IMR-90 (cell line): ENCODE measurements around the gene FAM118A. TPM values are rescaled to one million over a fixed set of nuclear protein-coding genes. Genes with fewer than 3 reads are reported as not detected.

Source experiments
- ATAC-seq: fragments of 200-7000 bp; cut with Tn5 transposase; 2 replicates; pipeline ENCODE4 v1.9.1; 2020; ENCODE audit warnings: low read depth, mild to moderate bottlenecking, moderate library complexity
- BruUV-seq: library from RNA; stranded (reverse); fragments of 400-500 nt; replicated peaks from 2 replicates; lab custom pipeline; 2021; lab: Mats Ljungman, UMichigan
- CTCF ChIA-PET: fragments of 300-600 bp; formaldehyde crosslinking; extraction: SDS; loops from one replicate; lab custom pipeline; 2021; ENCODE audit warnings: antibody characterized with exemption; lab: Yijun Ruan, JAX
- POLR2A ChIA-PET: fragments of 300-600 bp; sonication (Branson Sonifier 250); formaldehyde crosslinking; loops from one replicate; lab custom pipeline; 2022; ENCODE audit warnings: antibody characterized with exemption; ENCODE audit not compliant: unreplicated experiment; lab: Charles Lee
- DNase-seq: peaks from one replicate; pipeline ENCODE4 v3.0.0; 2013
- H2AFZ ChIP-seq: replicated peaks from 2 replicates; pipeline ENCODE3; 2013; ENCODE audit warnings: low read length, mild to moderate bottlenecking; ENCODE audit not compliant: poor library complexity
- H2AK5ac ChIP-seq: 2 replicates; pipeline ENCODE4 v1.6.1; 2013; ENCODE audit warnings: low read depth, low read length, inconsistent platforms
- H2AK9ac ChIP-seq: replicated peaks from 2 replicates; pipeline ENCODE3; 2013; ENCODE audit warnings: mild to moderate bottlenecking, low read depth, low read length, moderate library complexity; ENCODE audit not compliant: poor library complexity
- H2BK120ac ChIP-seq: 2 replicates; pipeline ENCODE4 v1.6.1; 2013; ENCODE audit warnings: low read depth, low read length, inconsistent platforms
- H2BK15ac ChIP-seq: 3 replicates; pipeline ENCODE4 v1.6.1; 2013; ENCODE audit warnings: low read depth, low read length, inconsistent platforms
- H2BK20ac ChIP-seq: 2 replicates; pipeline ENCODE4 v1.6.1; 2013; ENCODE audit warnings: low read depth, mild to moderate bottlenecking, inconsistent platforms, low read length, moderate library complexity
- H2BK5ac ChIP-seq: 2 replicates; pipeline ENCODE4 v1.6.1; 2013; ENCODE audit warnings: mild to moderate bottlenecking, low read depth, low read length, inconsistent platforms; ENCODE audit not compliant: poor library complexity, severe bottlenecking
- H3K14ac ChIP-seq: replicated peaks from 2 replicates; pipeline ENCODE4 v1.6.1; 2013; ENCODE audit warnings: low read depth, low read length, inconsistent platforms
- H3K18ac ChIP-seq: 2 replicates; pipeline ENCODE4 v1.6.1; 2013; ENCODE audit warnings: low read depth, low read length, control low read depth
- H3K23ac ChIP-seq: 2 replicates; pipeline ENCODE4 v1.6.1; 2013; ENCODE audit warnings: low read depth, low read length, inconsistent platforms
- H3K27ac ChIP-seq: 2 replicates; pipeline ENCODE4 v1.5.1; 2013; ENCODE audit warnings: mild to moderate bottlenecking, control low read depth, low read length; ENCODE audit not compliant: insufficient read depth
- H3K27me3 ChIP-seq: 2 replicates; pipeline ENCODE4 v1.6.1; 2013; ENCODE audit warnings: low read length; ENCODE audit not compliant: control insufficient read depth, insufficient read depth
- H3K36me3 ChIP-seq: 2 replicates; pipeline ENCODE4 v1.6.1; 2013; ENCODE audit warnings: low read length, mixed read lengths; ENCODE audit not compliant: control insufficient read depth, insufficient read depth
- H3K4ac ChIP-seq: 2 replicates; pipeline ENCODE4 v1.6.1; 2013; ENCODE audit warnings: low read depth, low read length, inconsistent platforms
- H3K4me1 ChIP-seq: 2 replicates; pipeline ENCODE4 v1.6.1; 2013; ENCODE audit warnings: low read length, mixed read lengths; ENCODE audit not compliant: control insufficient read depth, insufficient read depth
- H3K4me2 ChIP-seq: 2 replicates; pipeline ENCODE4 v1.6.1; 2013; ENCODE audit warnings: low read depth, mild to moderate bottlenecking, control low read depth, low read length, moderate library complexity
- H3K4me3 ChIP-seq: 2 replicates; pipeline ENCODE4 v1.5.1; 2013; ENCODE audit warnings: low read depth, mild to moderate bottlenecking, control low read depth, low read length, moderate library complexity; ENCODE audit not compliant: insufficient read depth
- H3K56ac ChIP-seq: 2 replicates; pipeline ENCODE4 v1.6.1; 2013; ENCODE audit warnings: low read length, inconsistent platforms; ENCODE audit not compliant: insufficient read depth; ENCODE audit errors: extremely low read depth
- H3K79me1 ChIP-seq, 2 experiments: 2 replicates each; pipeline ENCODE4 v1.6.1; 2013; ENCODE audit warnings: low read length in 2 of 2, inconsistent platforms in 1 of 2, low read depth in 1 of 2
- H3K9ac ChIP-seq: 2 replicates; pipeline ENCODE4 v1.6.1; 2013; ENCODE audit warnings: low read depth, low read length, control low read depth
- H3K9me1 ChIP-seq: 2 replicates; pipeline ENCODE4 v1.6.1; 2013; ENCODE audit warnings: low read length, inconsistent platforms; ENCODE audit not compliant: insufficient read depth
- H3K9me3 ChIP-seq: 2 replicates; pipeline ENCODE4 v1.6.1; 2013; ENCODE audit warnings: low read length; ENCODE audit not compliant: control insufficient read depth, insufficient read depth
- H4K20me1 ChIP-seq: 2 replicates; pipeline ENCODE4 v1.6.1; 2013; ENCODE audit warnings: low read length, inconsistent platforms; ENCODE audit not compliant: insufficient read depth
- H4K5ac ChIP-seq: 2 replicates; pipeline ENCODE4 v1.6.1; 2013; ENCODE audit warnings: mild to moderate bottlenecking, low read depth, low read length, control low read depth
- H4K8ac ChIP-seq, 2 experiments: 2 replicates each; pipeline ENCODE4 v1.6.1; 2013; ENCODE audit warnings: low read depth in 2 of 2, low read length in 2 of 2, control low read depth in 1 of 2, inconsistent platforms in 1 of 2
- H4K91ac ChIP-seq: 2 replicates; pipeline ENCODE4 v1.6.1; 2013; ENCODE audit warnings: low read depth, low read length, inconsistent platforms; ENCODE audit not compliant: insufficient read depth
- BHLHE40 ChIP-seq: fragments of 150-350 bp; IDR thresholded peaks from 2 replicates; pipeline ENCODE4 v1.6.1; 2016; ENCODE audit warnings: mild to moderate bottlenecking, low read depth, low read length
- CEBPB ChIP-seq: IDR thresholded peaks from 2 replicates; pipeline ENCODE4 v1.6.1; 2012; ENCODE audit warnings: low read depth, low read length, improper control_type of control experiment
- CHD1 ChIP-seq: IDR thresholded peaks from 2 replicates; pipeline ENCODE4 v1.6.1; 2012; ENCODE audit warnings: low read depth, low read length, improper control_type of control experiment
- FOS ChIP-seq: fragments of 150-350 bp; IDR thresholded peaks from 2 replicates; pipeline ENCODE4 v1.6.1; 2016; ENCODE audit warnings: low read depth, low read length
- MAFK ChIP-seq: IDR thresholded peaks from 2 replicates; pipeline ENCODE4 v1.6.1; 2012; ENCODE audit warnings: low read depth, low read length, improper control_type of control experiment
- MAZ ChIP-seq: IDR thresholded peaks from 2 replicates; pipeline ENCODE4 v1.6.1; 2012; ENCODE audit warnings: low read depth, mild to moderate bottlenecking, low read length, improper control_type of control experiment, moderate library complexity, borderline replicate concordance
- MXI1 ChIP-seq: IDR thresholded peaks from 2 replicates; pipeline ENCODE4 v1.6.1; 2012; ENCODE audit warnings: low read depth, mild to moderate bottlenecking, low read length, moderate library complexity, borderline replicate concordance
- NFE2L2 ChIP-seq: fragments of 150-350 bp; IDR thresholded peaks from 2 replicates; pipeline ENCODE4 v1.6.1; 2016; ENCODE audit warnings: low read depth, mild to moderate bottlenecking, low read length
- POLR2A ChIP-seq: IDR thresholded peaks from 2 replicates; pipeline ENCODE4 v1.6.1; 2012; ENCODE audit warnings: mild to moderate bottlenecking, low read depth, low read length
- RFX5 ChIP-seq: IDR thresholded peaks from 2 replicates; pipeline ENCODE4 v1.8.0; 2012; ENCODE audit warnings: low read depth, mild to moderate bottlenecking, low read length, moderate library complexity
- SMC3 ChIP-seq: fragments of 150-350 bp; IDR thresholded peaks from 2 replicates; pipeline ENCODE4 v1.6.1; 2016; ENCODE audit warnings: low read depth, mild to moderate bottlenecking, antibody characterized with exemption, low read length, moderate library complexity
- WGBS, 2 experiments: methylation state at CpG; one replicate each; pipeline versions ENCODE4 v1.1.5 to v1.1.7; 2013; ENCODE audit warnings: missing lambda C conversion rate in 2 of 2; ENCODE audit not compliant: insufficient read length in 1 of 2; ENCODE audit errors: extremely low coverage in 2 of 2; 5-methylcytosine and 5-hydroxymethylcytosine counted together
- dilution Hi-C: fragments of 300-500 bp; cut with HindIII; formaldehyde crosslinking; loops from one replicate; pipeline ENCODE4 v1.14.3; 2018; ENCODE audit warnings: low sequenced_read_pairs; ENCODE audit not compliant: unreplicated experiment
- in situ Hi-C: fragments of 300-500 bp; cut with MboI; formaldehyde crosslinking; loops from 3 replicates; pipeline ENCODE4 v1.14.3; 2019; ENCODE audit warnings: low sequenced_read_pairs, inconsistent platforms, mixed read lengths
- intact Hi-C: fragments of 100-400 bp; cut with micrococcal nuclease; formaldehyde crosslinking; loops from 2 replicates; pipeline ENCODE4 v1.10.0; 2022
- polyA plus RNA-seq, 3 experiments: library from polyadenylated mRNA; depleted of rRNA; stranded (reverse); fragments of >200 nt; gene quantifications; 2 replicates each; pipeline ENCODE4 v1.2.3, GENCODE V29; 2012; ENCODE audit warnings: low replicate concordance in 1 of 3
- total RNA-seq: library from RNA; depleted of rRNA; stranded (reverse); fragments of >200 nt; gene quantifications from 2 replicates; pipeline ENCODE4 v1.2.3, GENCODE V29; 2012
- TF ChIP-seq, protein P1 (sequence below): fragments of 150-350 bp; IDR thresholded peaks from 2 replicates; pipeline ENCODE4 v1.6.1; 2017; ENCODE audit warnings: mild to moderate bottlenecking, antibody characterized with exemption, low read length, low read depth
- TF ChIP-seq, protein P2 (sequence below): fragments of 150-350 bp; IDR thresholded peaks from 2 replicates; pipeline ENCODE4 v1.6.1; 2016; ENCODE audit warnings: low read depth, mild to moderate bottlenecking, low read length, moderate library complexity, borderline replicate concordance
- TF ChIP-seq, protein P3 (sequence below): conservative IDR thresholded peaks from 2 replicates; pipeline ENCODE4 v1.5.1; 2012; ENCODE audit warnings: mild to moderate bottlenecking, low read depth, low read length, improper control_type of control experiment

Gene FAM118A
- total and polyA plus RNA-seq, 2 of the 4 experiments (the other 2 are of a cell fraction): 20.6 to 95.6 TPM

DNA sequence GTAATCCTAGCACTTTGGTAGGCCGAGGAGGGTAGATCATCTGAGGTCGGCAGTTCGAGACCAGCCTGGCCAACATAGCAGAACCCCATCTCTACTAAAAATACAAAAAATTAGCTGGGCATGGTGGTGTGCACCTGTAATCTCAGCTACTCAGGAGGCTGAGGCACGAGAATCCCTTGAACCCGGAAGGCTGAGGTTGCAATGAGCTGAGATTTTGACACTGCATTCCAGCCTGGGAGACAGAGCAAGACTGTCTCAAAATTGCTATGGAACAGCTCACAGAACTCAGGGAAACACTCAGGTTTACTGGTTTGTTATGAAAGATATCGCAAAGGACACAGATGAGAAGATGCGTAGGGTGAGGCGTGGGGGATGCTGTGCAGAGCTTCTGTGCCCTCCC is 2.7 kb downstream of the FAM118A start:
- CTCF ChIA-PET: no interaction called here

More for the DNA sequence above, 2.7 kb downstream of the FAM118A start:
- no peak overlapping the region for H3K9ac ChIP-seq
- H3K14ac ChIP-seq: no peak overlapping the region
- H2BK5ac ChIP-seq: no peak overlapping the region
- no peaks in the 10 kb centered on the region for H3K27me3 ChIP-seq
- ATAC-seq: no peak
- POLR2A ChIA-PET: no interaction called here
- peaks cover 19% of the 10 kb centered on the region; the same call in 1 of the 2 replicates for H4K20me1 ChIP-seq
- H3K27ac ChIP-seq: no peak overlapping the region
- no peak overlapping the region for H2BK120ac ChIP-seq
- H4K5ac ChIP-seq: no peak overlapping the region
- H2BK20ac ChIP-seq: no peak overlapping the region
- H4K8ac ChIP-seq: no peak overlapping the region
- no peak overlapping the region for H2AK9ac ChIP-seq
- no peaks in the 10 kb centered on the region; the same call in 1 of the 2 replicates for H3K36me3 ChIP-seq
- H3K4me2 ChIP-seq: no peak overlapping the region
- dilution Hi-C loops: no loop called here
- BruUV-seq: no TSS peak
- H3K4ac ChIP-seq: no peak overlapping the region
- no peak for DNase-seq
- no peaks in the 10 kb centered on the region for H3K9me3 ChIP-seq
- no peak overlapping the region for H3K23ac ChIP-seq
- H3K18ac ChIP-seq: no peak overlapping the region
- H4K91ac ChIP-seq: no peak overlapping the region
- 96% methylated on average over 5 of the region's 8 CpGs; no CpG with 5 or more reads in 1 of the 2 experiments for WGBS, 2 experiments
- H2AFZ ChIP-seq: no peak overlapping the region
- intact Hi-C loops: no loop called here
- H3K9me1 ChIP-seq: 0 out of 2 replicates have a peak, but pooled peaks cover 10% of the 10 kb centered on the region
- no peak overlapping the region for H3K56ac ChIP-seq
- no peak for TF ChIP-seq RFX5
- TF ChIP-seq, protein P1, sequence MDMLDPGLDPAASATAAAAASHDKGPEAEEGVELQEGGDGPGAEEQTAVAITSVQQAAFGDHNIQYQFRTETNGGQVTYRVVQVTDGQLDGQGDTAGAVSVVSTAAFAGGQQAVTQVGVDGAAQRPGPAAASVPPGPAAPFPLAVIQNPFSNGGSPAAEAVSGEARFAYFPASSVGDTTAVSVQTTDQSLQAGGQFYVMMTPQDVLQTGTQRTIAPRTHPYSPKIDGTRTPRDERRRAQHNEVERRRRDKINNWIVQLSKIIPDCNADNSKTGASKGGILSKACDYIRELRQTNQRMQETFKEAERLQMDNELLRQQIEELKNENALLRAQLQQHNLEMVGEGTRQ: no peak
- TF ChIP-seq FOS: no peak
- TF ChIP-seq MAZ: no peak
- TF ChIP-seq BHLHE40: no peak
- no peak for TF ChIP-seq CEBPB
- TF ChIP-seq MXI1: no peak
- TF ChIP-seq, protein P2, sequence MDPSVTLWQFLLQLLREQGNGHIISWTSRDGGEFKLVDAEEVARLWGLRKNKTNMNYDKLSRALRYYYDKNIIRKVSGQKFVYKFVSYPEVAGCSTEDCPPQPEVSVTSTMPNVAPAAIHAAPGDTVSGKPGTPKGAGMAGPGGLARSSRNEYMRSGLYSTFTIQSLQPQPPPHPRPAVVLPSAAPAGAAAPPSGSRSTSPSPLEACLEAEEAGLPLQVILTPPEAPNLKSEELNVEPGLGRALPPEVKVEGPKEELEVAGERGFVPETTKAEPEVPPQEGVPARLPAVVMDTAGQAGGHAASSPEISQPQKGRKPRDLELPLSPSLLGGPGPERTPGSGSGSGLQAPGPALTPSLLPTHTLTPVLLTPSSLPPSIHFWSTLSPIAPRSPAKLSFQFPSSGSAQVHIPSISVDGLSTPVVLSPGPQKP: no peak
- no peak for TF ChIP-seq MAFK
- TF ChIP-seq, protein P3, sequence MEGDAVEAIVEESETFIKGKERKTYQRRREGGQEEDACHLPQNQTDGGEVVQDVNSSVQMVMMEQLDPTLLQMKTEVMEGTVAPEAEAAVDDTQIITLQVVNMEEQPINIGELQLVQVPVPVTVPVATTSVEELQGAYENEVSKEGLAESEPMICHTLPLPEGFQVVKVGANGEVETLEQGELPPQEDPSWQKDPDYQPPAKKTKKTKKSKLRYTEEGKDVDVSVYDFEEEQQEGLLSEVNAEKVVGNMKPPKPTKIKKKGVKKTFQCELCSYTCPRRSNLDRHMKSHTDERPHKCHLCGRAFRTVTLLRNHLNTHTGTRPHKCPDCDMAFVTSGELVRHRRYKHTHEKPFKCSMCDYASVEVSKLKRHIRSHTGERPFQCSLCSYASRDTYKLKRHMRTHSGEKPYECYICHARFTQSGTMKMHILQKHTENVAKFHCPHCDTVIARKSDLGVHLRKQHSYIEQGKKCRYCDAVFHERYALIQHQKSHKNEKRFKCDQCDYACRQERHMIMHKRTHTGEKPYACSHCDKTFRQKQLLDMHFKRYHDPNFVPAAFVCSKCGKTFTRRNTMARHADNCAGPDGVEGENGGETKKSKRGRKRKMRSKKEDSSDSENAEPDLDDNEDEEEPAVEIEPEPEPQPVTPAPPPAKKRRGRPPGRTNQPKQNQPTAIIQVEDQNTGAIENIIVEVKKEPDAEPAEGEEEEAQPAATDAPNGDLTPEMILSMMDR: no peak
- no peak for TF ChIP-seq POLR2A
- no peak for TF ChIP-seq CHD1
- TF ChIP-seq NFE2L2: no peak
- no peak for TF ChIP-seq SMC3
- H3K79me1 ChIP-seq: peaks cover 19 to 68% of the 10 kb centered on the region in 2 experiments
- H3K4me3 ChIP-seq: no peak overlapping the region
- H3K4me1 ChIP-seq: peaks cover 15% of the 10 kb centered on the region
- no peak overlapping the region for H2AK5ac ChIP-seq
- in situ Hi-C loops: no loop called here
- H2BK15ac ChIP-seq: no peak overlapping the region
